ENCODE measurements around the gene BMP2.

Gene BMP2

GRCh38 chr20:6768228-6769140 lies 998 bp downstream of the BMP2 start:
- no peak for DNase-seq (ENCODE audit: low read depth in 2 of 2)

- DNase-seq (ENCODE audit: low read depth in 2 of 2) = no peak
Observed at GRCh38 chr20:6769903-6770785, 2.7 kb downstream of the BMP2 start.

- no peak for DNase-seq (ENCODE audit: low read depth in 2 of 2)
Observed at GRCh38 chr20:6770786-6771100, 3.3 kb downstream of the BMP2 start.

- DNase-seq (ENCODE audit: low read depth in 2 of 2) = no peak
Observed at GRCh38 chr20:6780433-6781190, 13.1 kb downstream of the BMP2 start.

- DNase-seq (ENCODE audit: low read depth in 2 of 2) = no peak
Observed at GRCh38 chr20:6783752-6784151, 16.3 kb downstream of the BMP2 start.

GRCh38 chr20:6784210-6784631 lies 16.7 kb downstream of the BMP2 start:
- DNase-seq (ENCODE audit: low read depth in 2 of 2) = no peak

GRCh38 chr20:6784767-6785166 lies 17.3 kb downstream of the BMP2 start:
- no peak for DNase-seq (ENCODE audit: low read depth in 2 of 2)

- no peak for DNase-seq (ENCODE audit: low read depth in 2 of 2)
Observed at GRCh38 chr20:6786548-6786947, 19.1 kb downstream of the BMP2 start.

GRCh38 chr20:6792789-6793188 lies 25.3 kb downstream of the BMP2 start:
- no peak for DNase-seq (ENCODE audit: low read depth in 2 of 2)

GRCh38 chr20:6802227-6802626 lies 34.7 kb downstream of the BMP2 start:
- no peak for DNase-seq (ENCODE audit: low read depth in 2 of 2)

- no peak for DNase-seq (ENCODE audit: low read depth in 2 of 2)
Observed at GRCh38 chr20:6806275-6806674, 38.8 kb downstream of the BMP2 start.

GRCh38 chr20:6811262-6812035 lies 44.0 kb downstream of the BMP2 start:
- DNase-seq (ENCODE audit: low read depth in 2 of 2) = no peak

GRCh38 chr20:6812530-6812929 lies 45.0 kb downstream of the BMP2 start:
- no peak for DNase-seq (ENCODE audit: low read depth in 2 of 2)

- no peak for DNase-seq (ENCODE audit: low read depth in 2 of 2)
Observed at GRCh38 chr20:6814945-6815344, 47.5 kb downstream of the BMP2 start.

- DNase-seq (ENCODE audit: low read depth in 2 of 2) = no peak
Observed at GRCh38 chr20:6818033-6818808, 50.7 kb downstream of the BMP2 start.

GRCh38 chr20:6819599-6819998 lies 52.1 kb downstream of the BMP2 start:
- no peak for DNase-seq (ENCODE audit: low read depth in 2 of 2)

GRCh38 chr20:6824401-6824800 lies 56.9 kb downstream of the BMP2 start:
- no peak for DNase-seq (ENCODE audit: low read depth in 2 of 2)

- no peak for DNase-seq (ENCODE audit: low read depth in 2 of 2)
Observed at GRCh38 chr20:6827472-6827871, 60.0 kb downstream of the BMP2 start.

GRCh38 chr20:6828794-6829423 lies 61.4 kb downstream of the BMP2 start:
- DNase-seq (ENCODE audit: low read depth in 2 of 2) = peak in 1 of 2 experiments; percentile 26

GRCh38 chr20:6829510-6830116 lies 62.1 kb downstream of the BMP2 start:
- no peak for DNase-seq (ENCODE audit: low read depth in 2 of 2)
